H9 (cell line): ENCODE results near the gene PUM1. TPM values are rescaled to one million over a fixed set of nuclear protein-coding genes. Genes with fewer than 3 reads are reported as not detected.

Experiments used
- DNase-seq: peaks from one replicate; pipeline ENCODE4 v3.0.0-alpha.2; 2017
- H2AFZ ChIP-seq: one replicate; pipeline ENCODE4 v1.6.1; 2013; ENCODE audit warnings: mild to moderate bottlenecking, low read length, control low read depth, moderate library complexity
- H2AK5ac ChIP-seq: 2 replicates; pipeline ENCODE4 v1.6.1; 2013; ENCODE audit warnings: low read length, control low read depth, mixed read lengths; ENCODE audit not compliant: insufficient read length
- H2BK120ac ChIP-seq: one replicate; pipeline ENCODE4 v1.6.1; 2013; ENCODE audit warnings: low read depth, mild to moderate bottlenecking, low read length, control low read depth, inconsistent platforms; ENCODE audit not compliant: poor library complexity, severe bottlenecking
- H2BK12ac ChIP-seq: 2 replicates; pipeline ENCODE4 v1.6.1; 2013; ENCODE audit warnings: low read length, control low read depth, mixed read lengths, low read depth; ENCODE audit not compliant: insufficient read length
- H2BK15ac ChIP-seq: 2 replicates; pipeline ENCODE4 v1.6.1; 2013; ENCODE audit warnings: low read depth, low read length, control low read depth
- H2BK20ac ChIP-seq: one replicate; pipeline ENCODE4 v1.6.1; 2013; ENCODE audit warnings: low read depth, mild to moderate bottlenecking, low read length, control low read depth, inconsistent platforms; ENCODE audit not compliant: poor library complexity, severe bottlenecking
- H2BK5ac ChIP-seq: 2 replicates; pipeline ENCODE4 v1.6.1; 2013; ENCODE audit warnings: low read length, control low read depth, mixed read lengths; ENCODE audit not compliant: insufficient read length
- H3K14ac ChIP-seq: 2 replicates; pipeline ENCODE4 v1.6.1; 2013; ENCODE audit warnings: low read length, control low read depth; ENCODE audit not compliant: insufficient read depth
- H3K18ac ChIP-seq: 2 replicates; pipeline ENCODE4 v1.6.1; 2013; ENCODE audit warnings: low read depth, mild to moderate bottlenecking, mixed read lengths, low read length, control low read depth; ENCODE audit not compliant: insufficient read length
- H3K23ac ChIP-seq: 2 replicates; pipeline ENCODE4 v1.6.1; 2013; ENCODE audit warnings: low read length, control low read depth, mixed read lengths, low read depth; ENCODE audit not compliant: insufficient read length
- H3K23me2 ChIP-seq: 2 replicates; pipeline ENCODE4 v1.6.1; 2013; ENCODE audit warnings: low read depth, mild to moderate bottlenecking, mixed read lengths, low read length, control low read depth; ENCODE audit not compliant: insufficient read length, poor library complexity, severe bottlenecking
- H3K27ac ChIP-seq: 2 replicates; pipeline ENCODE4 v1.5.1; 2013; ENCODE audit warnings: low read length, control low read depth, mixed read lengths, low read depth; ENCODE audit not compliant: insufficient read length
- H3K27me3 ChIP-seq: 2 replicates; pipeline ENCODE4 v1.6.1; 2013; ENCODE audit warnings: low read length, control low read depth, inconsistent platforms; ENCODE audit not compliant: insufficient read depth
- H3K4ac ChIP-seq: 2 replicates; pipeline ENCODE4 v1.6.1; 2013; ENCODE audit warnings: low read depth, mild to moderate bottlenecking, control low read depth, inconsistent platforms, low read length, moderate library complexity
- H3K4me1 ChIP-seq: 2 replicates; pipeline ENCODE4 v1.6.1; 2013; ENCODE audit warnings: low read length, control low read depth, inconsistent platforms; ENCODE audit not compliant: insufficient read depth
- H3K4me2 ChIP-seq: 2 replicates; pipeline ENCODE4 v1.6.1; 2013; ENCODE audit warnings: low read length, control low read depth, mixed read lengths; ENCODE audit not compliant: insufficient read length, insufficient read depth
- H3K56ac ChIP-seq: 2 replicates; pipeline ENCODE4 v1.6.1; 2013; ENCODE audit warnings: low read depth, mild to moderate bottlenecking, mixed read lengths, low read length, control low read depth; ENCODE audit not compliant: insufficient read length
- H3K79me1 ChIP-seq: 2 replicates; pipeline ENCODE4 v1.6.1; 2013; ENCODE audit warnings: low read depth, mild to moderate bottlenecking, moderate library complexity, low read length, control low read depth, inconsistent platforms; ENCODE audit not compliant: insufficient read depth, poor library complexity, severe bottlenecking
- H3K79me2 ChIP-seq: 2 replicates; pipeline ENCODE4 v1.6.1; 2013; ENCODE audit warnings: low read length, control low read depth, inconsistent platforms; ENCODE audit not compliant: insufficient read depth
- H3K9ac ChIP-seq: 2 replicates; pipeline ENCODE4 v1.6.1; 2013; ENCODE audit warnings: low read length, control low read depth, mixed read lengths; ENCODE audit not compliant: insufficient read length; ENCODE audit errors: extremely low read depth
- H3K9me3 ChIP-seq: one replicate; pipeline ENCODE4 v1.6.1; 2013; ENCODE audit warnings: low read depth, low read length, inconsistent platforms; ENCODE audit not compliant: control insufficient read depth
- H3T11ph ChIP-seq: one replicate; pipeline ENCODE4 v1.6.1; 2013; ENCODE audit warnings: mild to moderate bottlenecking, low read length, control low read depth, inconsistent platforms
- H4K20me1 ChIP-seq: one replicate; pipeline ENCODE4 v1.6.1; 2013; ENCODE audit not compliant: control insufficient read depth, insufficient read length, insufficient read depth
- H4K5ac ChIP-seq: 2 replicates; pipeline ENCODE4 v1.6.1; 2013; ENCODE audit warnings: low read depth, mild to moderate bottlenecking, mixed read lengths, low read length, control low read depth; ENCODE audit not compliant: insufficient read length
- H4K8ac ChIP-seq: replicated peaks from 2 replicates; pipeline ENCODE4 v1.6.1; 2013; ENCODE audit warnings: low read length, control low read depth, mixed read lengths, low read depth; ENCODE audit not compliant: insufficient read length
- H4K91ac ChIP-seq: 2 replicates; pipeline ENCODE4 v1.6.1; 2013; ENCODE audit warnings: low read depth, mild to moderate bottlenecking, moderate library complexity, mixed read lengths, low read length, control low read depth; ENCODE audit not compliant: insufficient read length
- H3K27ac Mint-ChIP-seq, 3 experiments: 2 replicates in 2 of 3; 3 replicates in 1 of 3; pipeline ENCODE4 v1.8.0; 2020 to 2021; ENCODE audit warnings: mixed read lengths in 3 of 3, mild to moderate bottlenecking in 1 of 3, moderate library complexity in 1 of 3
- H3K27me3 Mint-ChIP-seq: 2 replicates; pipeline ENCODE4 v1.8.0; 2021; ENCODE audit warnings: low read depth, mild to moderate bottlenecking, moderate library complexity, mixed read lengths
- H3K36me3 Mint-ChIP-seq, 3 experiments: 2 replicates in 2 of 3; 3 replicates in 1 of 3; pipeline ENCODE4 v1.8.0; 2020 to 2021; ENCODE audit warnings: low read depth in 3 of 3, mixed read lengths in 3 of 3; ENCODE audit not compliant: insufficient read depth in 1 of 3
- H3K4me1 Mint-ChIP-seq, 2 experiments: 2 replicates each; pipeline ENCODE4 v1.8.0; 2020; ENCODE audit warnings: mixed read lengths in 2 of 2
- H3K4me3 Mint-ChIP-seq, 2 experiments: 2 replicates in 1 of 2; 3 replicates in 1 of 2; pipeline ENCODE4 v1.8.0; 2020 to 2021; ENCODE audit warnings: mild to moderate bottlenecking in 2 of 2, mixed read lengths in 2 of 2, moderate library complexity in 1 of 2
- H3K9me3 Mint-ChIP-seq, 2 experiments: 2 replicates in 1 of 2; 3 replicates in 1 of 2; pipeline ENCODE4 v1.8.0; 2020; ENCODE audit warnings: mild to moderate bottlenecking in 2 of 2, mixed read lengths in 2 of 2, moderate library complexity in 1 of 2
- CTCF ChIP-seq: fragments of 200-600 bp; sonication (generic); conservative IDR thresholded peaks from 3 replicates; pipeline ENCODE4 v1.8.0; 2021; ENCODE audit warnings: antibody characterized with exemption, mild to moderate bottlenecking
- total RNA-seq: library from RNA; stranded (reverse); gene quantifications from 2 replicates; pipeline ENCODE4 v1.2.1, GENCODE V29; 2021

Gene PUM1
- total RNA-seq, 1 experiment from 2014 or later, result 164 TPM

- no peak overlapping the region for H3T11ph ChIP-seq
- H3K23ac ChIP-seq, result no peak overlapping the region
- H3K56ac ChIP-seq, result no peak overlapping the region
- no peak overlapping the region for H2AFZ ChIP-seq
- H3K4me1 Mint-ChIP-seq, result peaks cover 20 to 21% of the 10 kb centered on the region in 2 experiments; a peak in 3 of 4 replicates
- no peak overlapping the region for H3K4ac ChIP-seq
- no peak overlapping the region for H3K4me3 Mint-ChIP-seq
- no peak overlapping the region for H2BK20ac ChIP-seq
- no peak overlapping the region for H3K9ac ChIP-seq
- no peak overlapping the region for H3K27ac ChIP-seq
- peaks cover 2% of the 10 kb centered on the region for H3K79me1 ChIP-seq
- no peaks in the 10 kb centered on the region for H3K27me3 Mint-ChIP-seq
- no peaks in the 10 kb centered on the region for H3K9me3 ChIP-seq
- H4K91ac ChIP-seq, result no peak overlapping the region
- peaks cover 12 to 46% (median 36%) of the 10 kb centered on the region in 3 experiments; a peak in 6 of 7 replicates for H3K36me3 Mint-ChIP-seq
- no peak overlapping the region for H4K5ac ChIP-seq
- H3K27ac Mint-ChIP-seq, result peak overlapping the region in 1 of 3 experiments; percentile 55; a peak in 3 of 7 replicates
- H4K8ac ChIP-seq, result no peak overlapping the region
- no peak overlapping the region for H3K4me2 ChIP-seq
- no peaks in the 10 kb centered on the region for H3K4me1 ChIP-seq
- no peaks in the 10 kb centered on the region for H3K9me3 Mint-ChIP-seq
- no peak overlapping the region for H3K14ac ChIP-seq
- H2BK5ac ChIP-seq, result no peak overlapping the region
- H2BK12ac ChIP-seq, result no peak overlapping the region
- H3K23me2 ChIP-seq, result no peaks in the 10 kb centered on the region
- no peaks in the 10 kb centered on the region for H3K27me3 ChIP-seq
- H3K79me2 ChIP-seq, result peaks cover 5% of the 10 kb centered on the region; the same call in 1 of the 2 replicates
- no peak overlapping the region for H2AK5ac ChIP-seq
- DNase-seq, result no peak
- no peak overlapping the region for H2BK15ac ChIP-seq
- TF ChIP-seq CTCF, result no peak
- no peak overlapping the region for H2BK120ac ChIP-seq
- no peak overlapping the region for H3K18ac ChIP-seq
- H4K20me1 ChIP-seq, result no peaks in the 10 kb centered on the region
Measured at GRCh38 chr1:31004231-31004621, 61.3 kb downstream of the PUM1 start.
